GM21367 (cell line): ENCODE measurements around the gene USP11.

Experiments used
- ATAC-seq: cut with Tn5 transposase; IDR thresholded peaks from one replicate; pipeline ENCODE4 v1.9.1; 2021; ENCODE audit not compliant: unreplicated experiment

Gene USP11

DNA sequence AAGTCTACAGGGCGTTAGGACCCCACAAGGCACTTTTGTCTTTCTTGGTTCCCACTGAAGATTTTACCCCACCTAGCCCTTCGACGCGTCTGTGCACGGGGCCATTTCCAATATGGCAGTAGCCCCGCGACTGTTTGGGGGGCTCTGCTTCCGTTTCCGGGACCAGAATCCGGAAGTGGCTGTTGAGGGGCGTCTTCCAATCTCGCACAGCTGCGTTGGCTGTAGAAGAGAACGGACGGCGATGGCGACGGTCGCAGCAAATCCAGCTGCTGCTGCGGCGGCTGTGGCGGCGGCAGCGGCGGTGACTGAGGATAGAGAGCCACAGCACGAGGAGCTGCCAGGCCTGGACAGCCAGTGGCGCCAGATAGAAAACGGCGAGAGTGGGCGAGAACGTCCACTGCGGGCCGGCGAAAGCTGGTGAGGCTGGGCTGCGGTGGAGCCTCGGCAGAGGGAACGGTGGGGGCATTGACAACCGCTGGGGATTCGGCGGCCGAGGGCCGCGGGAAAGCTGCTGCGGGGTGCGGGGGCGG is at the start of gene USP11:
TSS of gene USP11 (plus strand) at position 207 of the 530 bp plus-strand sequence. CDS start at position 242, 35 bp downstream.
- ATAC-seq, result no peak

DNA sequence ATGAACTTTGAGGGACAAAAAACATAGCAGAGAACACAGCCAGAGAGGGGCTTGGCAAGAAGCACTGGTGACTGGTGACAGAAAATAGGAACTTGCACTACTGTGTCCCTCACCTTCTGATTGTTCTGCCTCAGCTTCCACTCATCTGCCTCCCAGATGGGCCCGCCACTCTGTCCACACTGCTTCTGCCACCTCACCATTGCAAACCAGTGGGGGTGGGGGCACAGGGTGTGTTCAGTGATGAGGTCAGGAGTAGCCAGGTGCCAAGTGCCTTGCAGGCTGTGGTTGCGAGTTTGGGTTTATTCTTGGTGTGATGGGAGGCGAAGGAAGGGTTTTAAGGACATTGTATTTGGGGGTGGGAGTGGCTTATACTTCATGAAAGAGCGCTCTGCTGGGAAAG is 48.3 kb upstream of the USP11 start:
- no peak for ATAC-seq

DNA sequence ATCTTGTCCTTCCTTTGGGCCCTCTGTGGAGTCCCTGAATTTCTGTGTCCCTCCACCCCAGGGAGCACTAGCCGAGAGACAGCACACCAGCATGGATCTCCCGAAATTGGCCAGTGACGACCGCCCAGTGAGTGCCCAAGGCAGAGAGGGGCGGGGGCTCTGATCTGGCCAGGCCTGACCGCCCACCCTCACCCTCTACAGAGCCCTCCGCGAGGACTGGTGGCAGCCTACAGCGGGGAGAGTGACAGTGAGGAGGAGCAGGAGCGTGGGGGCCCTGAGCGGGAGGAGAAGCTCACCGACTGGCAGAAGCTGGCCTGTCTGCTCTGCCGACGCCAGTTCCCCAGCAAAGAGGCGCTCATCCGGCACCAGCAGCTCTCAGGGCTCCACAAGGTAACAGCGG is 47.6 kb upstream of the USP11 start:
- no peak for ATAC-seq

DNA sequence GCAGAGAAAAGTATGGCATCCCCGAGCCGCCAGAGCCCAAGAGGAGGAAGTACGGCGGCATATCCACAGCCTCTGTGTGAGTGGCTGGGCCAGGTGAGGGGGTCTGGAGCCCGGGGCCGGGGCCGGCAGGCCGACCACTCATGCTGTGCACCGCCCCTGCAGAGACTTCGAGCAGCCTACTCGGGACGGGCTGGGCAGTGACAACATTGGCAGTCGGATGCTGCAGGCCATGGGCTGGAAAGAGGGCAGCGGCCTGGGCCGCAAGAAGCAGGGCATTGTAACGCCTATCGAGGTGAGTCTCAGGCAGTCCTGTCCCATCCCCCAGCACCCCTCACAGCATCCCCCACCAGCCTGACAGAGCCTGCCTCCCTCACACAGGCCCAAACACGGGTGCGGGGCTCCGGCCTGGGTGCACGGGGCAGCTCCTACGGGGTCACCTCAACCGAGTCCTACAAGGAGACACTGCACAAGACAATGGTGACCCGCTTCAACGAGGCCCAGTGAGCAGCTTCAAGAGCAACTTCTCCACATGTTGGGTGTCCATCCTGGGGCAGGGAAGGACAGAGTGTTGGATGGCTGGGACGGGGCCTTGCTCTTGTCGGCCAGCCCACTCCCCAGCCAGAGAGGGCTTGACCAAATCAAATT is 46.6 kb upstream of the USP11 start:
- ATAC-seq, result no peak

DNA sequence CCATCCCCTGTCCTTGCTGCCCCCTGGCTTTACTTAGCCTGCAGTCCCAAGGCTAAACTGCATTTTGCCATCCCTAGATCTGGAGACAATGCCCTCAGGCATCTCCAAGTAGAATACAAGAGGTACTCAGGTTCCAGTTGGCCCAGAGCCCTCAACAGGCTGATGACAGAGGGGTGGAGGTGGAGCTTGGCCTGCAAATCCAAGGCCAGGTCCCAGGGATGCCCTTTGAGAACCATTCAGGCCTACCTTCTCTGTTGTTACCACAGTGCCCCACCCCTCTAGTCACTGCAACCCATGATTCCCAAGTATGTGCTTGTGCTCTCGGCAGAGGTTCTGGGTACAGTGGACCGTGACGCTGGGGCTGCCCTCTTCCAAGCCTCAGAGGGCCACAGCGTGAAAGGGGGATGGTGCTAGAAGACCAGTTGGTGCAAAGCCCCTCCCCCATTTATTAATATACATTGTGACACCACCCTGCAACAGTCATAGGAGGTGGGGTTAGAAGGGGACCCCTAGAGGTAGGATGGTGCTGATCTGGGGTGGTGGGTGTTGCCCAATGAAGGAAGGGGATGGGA is 45.6 kb upstream of the USP11 start:
- no peak for ATAC-seq

DNA sequence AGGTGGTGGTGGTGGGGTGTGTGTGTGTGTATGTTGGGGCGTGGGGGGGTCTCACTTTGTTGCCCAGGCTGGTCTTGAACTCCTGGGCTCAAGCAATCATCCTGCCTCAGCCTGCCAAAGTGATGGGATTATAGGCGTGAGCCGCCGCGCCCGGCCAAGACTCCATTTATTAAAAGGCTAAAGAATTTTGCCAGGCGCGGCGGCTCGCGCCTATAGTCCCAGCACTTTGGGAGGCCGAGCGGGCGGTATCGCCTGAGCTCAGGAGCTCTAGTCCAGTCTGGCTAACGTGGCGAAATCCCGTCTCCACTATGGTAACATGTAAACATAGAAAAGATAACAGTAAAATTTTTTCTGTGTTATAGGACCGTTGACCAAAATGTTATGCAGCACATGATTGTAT is 42.9 kb upstream of the USP11 start:
- no peak for ATAC-seq

DNA sequence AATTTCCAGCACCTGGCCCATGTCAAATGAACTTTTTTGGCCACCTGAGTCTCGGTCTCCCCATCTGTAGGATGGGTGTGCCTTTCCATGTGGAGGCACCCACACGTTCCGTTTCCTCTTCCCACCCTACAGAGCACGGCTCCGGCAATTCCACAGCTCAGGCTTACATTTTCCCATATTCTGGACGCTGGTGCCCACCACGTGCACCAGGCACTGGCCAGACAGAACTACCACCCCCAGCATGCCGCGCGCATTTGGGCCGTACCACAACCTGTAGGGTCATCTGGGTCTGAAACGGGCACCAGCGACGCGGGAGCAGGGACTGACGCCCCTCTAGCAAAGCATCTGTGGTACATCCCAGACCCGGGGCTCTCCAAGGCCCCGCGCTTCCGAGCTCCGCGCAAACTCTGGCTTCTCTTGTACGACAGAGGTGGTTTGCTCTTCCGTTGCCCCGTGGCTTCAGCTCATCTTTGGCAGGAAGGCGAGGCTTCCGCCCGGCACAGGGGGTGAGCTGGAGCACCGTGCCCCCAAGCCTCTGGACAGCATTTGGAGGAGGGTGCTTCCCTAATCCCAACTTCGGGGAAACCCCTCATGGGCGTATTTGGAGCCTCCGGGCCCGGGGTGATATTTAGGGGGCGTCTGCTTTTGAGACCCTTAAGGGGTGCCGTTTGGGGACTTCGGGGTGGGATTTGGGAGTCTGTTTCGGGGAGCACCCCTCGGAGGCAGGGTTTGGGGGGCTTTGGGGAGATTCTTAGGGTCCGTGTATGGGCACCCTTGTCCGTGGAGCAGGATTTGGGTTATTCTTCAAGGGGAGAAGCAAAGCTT is 42.2 kb upstream of the USP11 start:
- peak; percentile 46 for ATAC-seq

DNA sequence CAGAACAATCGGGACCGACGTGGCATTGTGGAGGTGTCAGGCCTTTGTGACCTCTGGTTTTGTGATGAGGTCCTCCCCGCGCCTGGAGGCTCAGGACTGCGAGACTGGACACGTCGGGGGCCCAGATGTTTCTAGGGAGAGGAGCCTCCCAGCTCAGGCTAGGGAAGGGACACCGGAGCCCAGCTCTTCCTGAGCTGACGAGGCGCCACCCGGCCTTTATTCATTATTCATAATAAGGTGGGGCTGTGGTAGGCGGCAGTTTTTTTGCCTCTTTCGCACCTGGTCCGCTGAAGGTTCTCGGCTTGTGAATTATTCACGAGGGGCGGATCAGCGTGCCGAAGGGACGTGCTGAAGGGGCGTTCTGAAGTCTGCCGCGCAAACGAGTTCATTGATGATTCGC is 41.5 kb upstream of the USP11 start:
- no peak for ATAC-seq

DNA sequence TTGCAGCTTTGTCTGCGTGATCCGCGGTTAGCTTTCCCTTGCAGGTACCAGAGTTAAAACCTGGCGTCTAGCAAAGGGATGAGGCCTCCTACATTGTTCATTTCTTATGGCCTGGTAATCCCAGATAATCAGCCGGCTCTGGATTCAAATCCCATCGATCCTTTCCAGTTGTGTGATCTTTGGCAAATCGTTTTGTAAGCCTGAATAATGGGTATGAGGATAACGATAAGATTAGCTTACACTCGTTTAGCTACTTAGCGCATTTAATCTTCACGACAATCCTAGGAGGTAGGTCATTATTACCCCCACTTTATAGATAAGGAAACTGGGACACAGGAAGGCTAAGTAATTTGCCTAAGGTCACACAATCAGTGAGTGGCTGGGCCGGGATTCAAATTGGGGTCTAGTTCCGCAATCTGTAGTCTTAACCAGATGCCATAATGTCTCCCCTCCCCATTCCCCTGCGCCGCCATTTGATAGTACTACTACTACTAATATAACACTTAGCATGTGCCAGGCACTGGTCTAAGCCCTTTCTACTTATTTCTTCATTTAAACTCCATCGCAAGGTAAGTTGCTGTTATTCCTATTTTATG is 40.9 kb upstream of the USP11 start:
- ATAC-seq, result no peak

DNA sequence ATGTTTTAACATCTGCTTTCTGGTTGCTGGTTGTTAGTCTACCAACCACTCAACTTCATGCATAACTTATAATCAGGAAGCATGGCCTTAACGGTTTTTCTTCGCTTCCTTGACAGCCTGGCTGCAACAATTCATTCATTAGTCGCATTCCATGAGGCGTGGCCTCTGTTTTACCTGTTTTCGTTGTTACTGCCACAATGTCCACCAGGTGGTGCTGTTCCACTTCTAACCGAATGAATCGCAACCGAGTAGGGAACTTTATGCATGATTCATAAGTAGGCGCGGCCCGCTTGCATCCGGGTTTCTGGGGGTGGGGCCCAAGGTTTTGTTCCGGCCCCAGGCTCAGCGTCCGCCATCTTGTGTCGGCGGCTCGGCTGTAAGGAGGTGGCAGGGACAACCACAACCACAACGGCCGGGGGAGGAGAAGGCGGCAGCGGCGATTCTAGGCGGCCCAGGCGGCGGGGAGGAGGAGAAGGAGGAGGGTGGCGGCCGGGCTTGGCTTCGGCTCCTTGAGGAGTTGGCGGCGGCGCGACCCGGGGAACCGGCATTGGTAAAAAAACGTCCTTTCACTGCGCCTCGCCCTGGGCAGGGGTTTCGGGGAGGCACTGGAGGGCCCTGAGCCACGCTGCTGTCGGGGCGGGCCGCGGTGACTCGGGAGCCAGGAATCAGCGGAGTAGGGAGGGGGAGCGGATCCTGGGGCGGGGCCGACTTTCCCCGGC is 39.2 kb upstream of the USP11 start, which contains the start of gene UBA1:
TSS of gene UBA1 (plus strand) at position 355 of the 719 bp plus-strand sequence. CDS start 4,974 bp downstream, outside the sequence.
- ATAC-seq, result peak; percentile 44

DNA sequence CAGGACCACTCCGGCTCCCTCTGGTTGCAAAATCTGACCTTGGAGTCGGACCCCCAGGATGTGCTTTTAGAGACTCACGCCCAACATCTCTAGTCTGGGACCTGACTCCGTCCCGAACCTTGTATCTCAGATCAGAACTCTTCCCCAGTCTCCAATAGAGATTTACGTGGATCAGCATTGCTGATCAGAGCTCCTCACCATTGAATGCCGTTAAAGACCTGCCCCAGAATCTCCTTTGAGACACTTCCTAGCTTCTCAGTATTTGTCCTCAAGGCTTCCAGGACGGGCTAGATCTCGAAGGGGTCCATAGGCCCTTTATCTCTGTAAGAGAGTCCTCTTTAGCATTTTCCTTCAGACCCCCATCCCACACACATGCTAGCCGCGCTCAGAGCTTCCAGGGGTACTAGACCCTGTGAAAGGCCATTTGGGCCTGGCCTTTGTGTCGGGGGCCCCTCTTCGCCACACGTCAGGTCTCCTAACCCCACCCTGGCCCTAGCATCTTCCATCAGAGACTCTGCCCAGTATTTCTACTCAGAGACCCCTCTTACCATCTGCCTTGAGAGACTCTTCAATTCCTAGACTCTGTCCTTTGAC is 38.5 kb upstream of the USP11 start:
- ATAC-seq, result no peak

DNA sequence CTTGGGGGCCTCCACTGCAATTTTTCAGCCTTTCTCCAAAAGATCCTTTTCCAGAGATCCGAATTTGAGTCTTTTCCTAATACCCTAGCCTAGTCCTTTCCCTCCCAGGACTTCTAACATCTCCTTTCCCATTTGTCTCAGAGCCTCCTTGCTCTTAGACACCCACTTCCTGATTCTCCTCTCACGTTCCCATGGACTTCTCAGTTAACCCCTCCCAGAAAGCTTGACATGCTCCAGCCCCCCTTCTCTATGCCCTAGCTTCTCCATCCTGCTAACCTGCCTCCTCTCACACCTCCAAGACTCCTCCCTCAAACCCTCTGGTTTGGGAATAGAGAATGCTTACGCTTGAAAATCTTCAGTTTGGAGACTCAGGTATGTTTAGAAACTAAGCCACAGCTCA is 36.7 kb upstream of the USP11 start:
- no peak for ATAC-seq

DNA sequence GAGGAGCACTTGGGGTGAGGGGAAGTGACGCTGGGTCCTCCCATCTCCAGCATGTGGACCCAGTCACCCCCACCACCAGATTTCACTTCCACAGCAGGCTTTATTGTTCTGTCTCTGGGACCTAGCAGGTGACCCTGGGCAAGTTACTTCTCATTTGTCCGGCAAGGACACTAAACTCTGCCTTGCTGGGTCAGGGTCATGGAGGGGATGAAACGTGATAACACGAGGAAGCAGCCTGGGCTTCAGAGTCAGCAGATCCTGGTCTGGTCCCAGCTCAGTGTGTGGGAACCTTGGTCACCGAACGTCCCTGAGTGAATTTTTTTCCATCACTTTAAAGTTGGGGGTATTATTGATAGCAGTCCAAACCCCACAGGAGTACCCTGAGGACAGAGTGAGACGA is 35.3 kb upstream of the USP11 start:
- ATAC-seq, result no peak

DNA sequence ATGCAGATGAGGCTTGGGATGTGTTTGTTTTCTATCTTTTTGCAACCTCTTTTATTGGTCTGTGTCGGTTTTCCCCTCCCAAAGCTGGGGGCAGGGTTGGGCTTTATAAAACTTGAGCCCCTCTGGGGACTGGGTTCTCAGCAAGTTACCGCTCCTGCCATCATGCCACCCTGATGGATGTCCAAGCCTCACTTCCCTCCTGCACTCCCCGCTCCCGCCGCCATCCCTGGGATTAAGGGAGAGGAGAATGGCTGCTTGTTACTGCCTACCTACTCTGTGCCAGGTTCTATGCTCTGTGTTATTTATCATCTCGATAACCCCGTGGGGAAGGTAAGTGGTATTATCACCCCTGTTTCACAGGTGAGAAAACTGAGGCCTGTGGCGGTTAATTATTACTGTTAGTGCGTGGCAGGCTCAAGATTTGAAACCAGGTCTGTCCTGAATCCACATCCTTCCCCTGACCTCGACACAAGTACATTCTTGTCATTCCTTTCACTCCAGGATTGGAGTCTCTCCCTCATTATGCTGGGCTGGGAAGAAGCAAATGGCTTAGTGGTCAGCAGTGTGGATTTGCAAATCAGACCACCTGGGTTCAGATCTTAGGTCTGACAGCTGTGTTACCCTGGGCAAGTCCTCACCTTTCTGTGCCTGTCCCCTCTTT is 34.7 kb upstream of the USP11 start:
- no peak for ATAC-seq

DNA sequence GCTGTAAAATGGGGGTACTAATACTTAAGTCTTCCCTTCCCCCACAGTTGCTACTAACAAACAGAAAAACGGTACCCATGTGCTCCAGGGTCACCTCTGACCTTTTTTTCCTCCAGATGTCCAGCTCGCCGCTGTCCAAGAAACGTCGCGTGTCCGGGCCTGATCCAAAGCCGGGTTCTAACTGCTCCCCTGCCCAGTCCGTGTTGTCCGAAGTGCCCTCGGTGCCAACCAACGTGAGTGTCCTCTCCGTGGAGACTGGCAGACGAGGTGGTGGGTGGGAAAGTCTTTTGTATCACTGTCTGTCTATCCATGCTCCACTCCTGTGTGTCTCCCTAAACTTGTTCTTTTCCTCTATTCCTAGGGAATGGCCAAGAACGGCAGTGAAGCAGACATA is 34.1 kb upstream of the USP11 start:
- no peak for ATAC-seq

DNA sequence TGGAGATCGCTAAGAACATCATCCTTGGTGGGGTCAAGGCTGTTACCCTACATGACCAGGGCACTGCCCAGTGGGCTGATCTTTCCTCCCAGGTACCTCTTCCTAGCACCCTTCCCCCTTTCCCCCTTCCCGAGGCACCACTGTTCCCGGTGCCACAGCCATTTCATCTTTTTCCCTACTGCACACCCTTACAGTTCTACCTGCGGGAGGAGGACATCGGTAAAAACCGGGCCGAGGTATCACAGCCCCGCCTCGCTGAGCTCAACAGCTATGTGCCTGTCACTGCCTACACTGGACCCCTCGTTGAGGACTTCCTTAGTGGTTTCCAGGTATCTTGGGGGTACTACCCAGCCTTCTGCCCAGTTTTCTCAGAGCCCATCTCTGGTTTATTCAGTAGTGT is 33.5 kb upstream of the USP11 start:
- no peak for ATAC-seq

DNA sequence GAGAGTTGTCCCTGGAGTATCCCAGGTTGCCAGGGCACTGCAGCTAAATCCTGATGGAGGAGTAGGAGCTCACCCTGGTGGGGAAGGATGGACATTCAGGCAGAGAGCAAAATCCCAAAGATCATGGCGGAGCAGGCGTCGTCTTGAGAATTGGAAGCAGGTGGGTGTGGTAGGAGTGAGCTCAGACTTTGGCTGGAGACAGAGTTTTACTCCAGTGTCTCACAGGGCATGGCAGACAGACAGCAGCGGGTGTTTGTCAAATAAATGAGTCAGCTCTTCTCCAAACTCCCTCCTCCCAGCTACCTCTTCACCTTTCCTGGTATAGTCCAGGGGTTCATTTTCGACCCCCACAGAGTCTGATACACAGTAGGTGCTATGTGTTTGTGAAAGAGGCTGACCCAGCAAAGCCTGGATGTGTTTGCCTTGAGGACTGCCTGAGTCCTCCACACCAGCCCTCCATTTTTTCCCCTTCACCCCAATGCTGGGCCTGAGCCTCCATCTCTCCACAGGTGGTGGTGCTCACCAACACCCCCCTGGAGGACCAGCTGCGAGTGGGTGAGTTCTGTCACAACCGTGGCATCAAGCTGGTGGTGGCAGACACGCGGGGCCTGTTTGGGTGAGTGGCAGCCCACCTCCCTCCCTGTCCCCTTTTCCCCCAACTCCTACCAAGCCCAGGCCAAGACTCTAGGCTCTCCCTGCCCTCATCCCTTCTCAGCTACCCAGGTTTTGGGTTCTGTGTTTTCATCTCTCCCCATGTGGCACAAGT is 32.2 kb upstream of the USP11 start:
- ATAC-seq, result no peak

DNA sequence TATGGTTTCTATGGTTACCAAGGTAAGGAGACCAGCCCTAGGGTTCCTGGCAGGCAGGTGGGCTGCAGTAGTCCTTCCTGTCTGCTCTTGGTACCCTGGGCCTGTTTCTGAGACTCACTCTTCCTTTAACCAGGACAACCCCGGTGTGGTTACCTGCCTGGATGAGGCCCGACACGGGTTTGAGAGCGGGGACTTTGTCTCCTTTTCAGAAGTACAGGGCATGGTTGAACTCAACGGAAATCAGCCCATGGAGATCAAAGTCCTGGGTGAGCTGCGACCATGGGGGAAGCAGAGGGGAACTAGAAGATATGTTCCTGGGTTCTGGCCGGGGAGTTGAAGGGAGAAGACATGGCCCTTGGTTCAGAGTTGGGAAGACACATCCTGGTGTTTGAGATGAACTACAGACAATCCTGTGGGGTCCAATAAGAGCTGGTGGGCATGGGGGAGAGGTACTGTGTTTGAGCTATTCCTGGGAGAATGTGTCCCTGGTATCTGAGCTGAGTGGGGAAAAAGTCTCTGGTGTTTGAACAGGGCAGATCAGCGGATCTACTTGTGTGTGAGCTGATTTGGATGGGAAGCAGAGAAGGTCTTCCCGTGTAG is 31.4 kb upstream of the USP11 start:
- ATAC-seq, result no peak

DNA sequence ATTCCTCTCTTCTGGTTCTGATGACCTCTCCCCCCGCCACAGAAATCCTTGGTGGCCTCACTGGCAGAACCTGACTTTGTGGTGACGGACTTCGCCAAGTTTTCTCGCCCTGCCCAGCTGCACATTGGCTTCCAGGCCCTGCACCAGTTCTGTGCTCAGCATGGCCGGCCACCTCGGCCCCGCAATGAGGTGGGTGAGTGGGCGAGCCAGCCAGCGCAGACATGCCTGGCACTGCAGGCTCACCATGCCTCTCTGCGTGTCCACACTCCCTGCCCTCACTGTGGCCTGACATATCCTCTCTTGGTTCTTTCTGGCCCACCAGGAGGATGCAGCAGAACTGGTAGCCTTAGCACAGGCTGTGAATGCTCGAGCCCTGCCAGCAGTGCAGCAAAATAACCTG is 30.5 kb upstream of the USP11 start:
- ATAC-seq, result no peak
